Measurements from ENCODE around the gene CACNG4. TPM values are rescaled to one million over a fixed set of nuclear protein-coding genes. Genes with fewer than 3 reads are reported as not detected.
A peak's percentile ranks its signal among the peaks of the same experiment; 100 is the strongest.

Gene CACNG4
- total RNA-seq, 1 donor from 2014 or later = not detected

GRCh38 chr17:67055811-67056745 is 91.6 kb downstream of the CACNG4 start:
- DNase-seq (ENCODE audit: low spot score) = peak; percentile 62

DNA sequence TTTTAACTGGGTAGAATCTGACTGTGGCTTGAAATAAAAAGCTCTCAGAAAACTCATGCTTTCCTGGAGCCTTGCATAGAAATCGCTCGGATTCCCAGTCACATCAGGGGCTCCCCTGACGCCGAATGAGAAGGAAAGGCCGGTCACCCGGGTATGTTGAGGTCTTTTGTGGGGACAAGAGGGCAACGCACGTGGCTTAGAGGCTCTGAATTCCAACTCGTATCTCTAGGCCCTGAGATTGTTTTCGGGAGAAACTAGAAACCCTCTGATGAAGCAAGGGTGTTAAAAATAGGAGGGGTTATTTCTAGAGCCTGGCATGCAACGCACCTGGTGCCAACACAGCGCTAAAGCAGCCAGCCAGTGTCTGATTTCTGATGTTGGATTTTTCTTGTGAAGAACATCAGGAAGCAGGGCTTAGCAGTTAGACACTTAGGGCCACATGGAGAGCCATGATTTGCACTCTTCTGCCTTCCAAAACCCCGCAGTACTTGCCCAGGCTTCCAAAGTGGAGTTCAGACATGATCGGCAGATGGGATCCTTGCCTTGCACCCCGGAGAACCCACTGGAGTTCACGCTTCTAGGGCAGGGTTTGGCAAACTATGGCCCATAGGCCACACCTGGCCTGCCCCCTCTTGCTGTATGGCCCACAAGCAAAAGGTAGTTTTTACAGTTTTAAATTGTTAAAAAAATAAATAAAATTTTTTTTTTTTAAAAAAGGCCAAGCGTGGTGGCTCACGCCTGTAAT is 92.4 kb downstream of the CACNG4 start:
- peak; percentile 35 for DNase-seq (ENCODE audit: low spot score)

DNA sequence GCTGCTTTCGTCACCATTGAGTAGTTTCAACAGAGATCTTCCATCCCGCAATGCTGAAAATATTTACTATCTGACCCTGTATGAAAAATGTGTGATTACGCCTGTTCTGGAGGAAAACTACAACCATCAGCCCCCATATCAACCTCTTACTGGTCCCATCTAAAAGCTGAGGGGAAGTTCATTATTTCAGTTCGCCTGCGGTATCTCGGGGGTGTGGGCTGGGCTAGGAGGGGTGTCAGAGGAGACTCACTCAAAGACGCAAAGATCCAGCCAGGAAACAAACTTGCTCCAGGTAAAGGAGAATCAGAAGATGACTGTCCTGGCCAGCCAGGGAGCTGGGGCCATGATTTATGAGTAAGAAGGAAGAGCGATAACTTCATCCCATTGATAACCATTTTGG is 93.5 kb downstream of the CACNG4 start:
- peak; percentile 16 for DNase-seq (ENCODE audit: low spot score)

DNA sequence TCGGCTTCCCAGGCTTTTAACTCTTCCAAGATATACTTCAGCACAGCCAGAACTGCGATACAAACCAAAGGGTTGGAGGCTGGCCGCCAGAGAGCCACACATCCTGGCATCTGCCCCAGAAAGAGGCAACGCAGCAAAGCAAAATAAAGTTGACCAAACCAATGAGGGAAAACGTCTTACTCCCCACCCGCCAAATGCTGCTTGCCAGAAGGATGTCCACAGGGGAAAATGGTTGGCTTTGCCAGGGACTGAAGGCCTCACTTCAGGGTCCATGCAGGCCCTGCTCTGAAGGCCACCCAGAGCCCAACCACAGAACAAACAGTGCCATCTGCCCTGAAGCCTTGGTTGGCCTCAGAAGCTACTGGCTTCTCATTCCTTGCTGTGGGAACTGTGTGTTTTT is 94.9 kb downstream of the CACNG4 start:
- DNase-seq (ENCODE audit: low spot score) = peak; percentile 57

DNA sequence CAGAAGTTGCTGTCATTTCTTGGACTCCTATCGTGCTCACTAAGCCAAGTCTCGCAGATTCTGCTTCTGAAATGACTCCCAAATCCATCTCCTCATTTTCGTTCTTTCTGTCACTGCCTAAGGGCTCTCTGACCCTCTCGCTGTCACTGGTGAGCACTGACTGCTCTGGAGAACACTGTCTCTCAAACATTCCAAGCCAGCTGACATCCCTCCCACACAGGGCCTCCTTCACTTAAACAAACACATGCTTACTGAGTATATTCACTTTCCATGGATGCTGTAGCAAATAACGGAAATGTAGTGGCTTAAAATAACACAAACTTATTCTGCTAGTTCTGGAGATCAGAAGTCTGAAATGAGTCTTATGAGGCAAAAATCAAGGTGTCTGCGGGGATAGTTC is 98.6 kb downstream of the CACNG4 start:
- no peak for DNase-seq (ENCODE audit: low spot score)

- no peak for DNase-seq (ENCODE audit: low spot score)
These were observed 102.2 kb downstream of the CACNG4 start for GRCh38 chr17:67066717-67067116.

DNA sequence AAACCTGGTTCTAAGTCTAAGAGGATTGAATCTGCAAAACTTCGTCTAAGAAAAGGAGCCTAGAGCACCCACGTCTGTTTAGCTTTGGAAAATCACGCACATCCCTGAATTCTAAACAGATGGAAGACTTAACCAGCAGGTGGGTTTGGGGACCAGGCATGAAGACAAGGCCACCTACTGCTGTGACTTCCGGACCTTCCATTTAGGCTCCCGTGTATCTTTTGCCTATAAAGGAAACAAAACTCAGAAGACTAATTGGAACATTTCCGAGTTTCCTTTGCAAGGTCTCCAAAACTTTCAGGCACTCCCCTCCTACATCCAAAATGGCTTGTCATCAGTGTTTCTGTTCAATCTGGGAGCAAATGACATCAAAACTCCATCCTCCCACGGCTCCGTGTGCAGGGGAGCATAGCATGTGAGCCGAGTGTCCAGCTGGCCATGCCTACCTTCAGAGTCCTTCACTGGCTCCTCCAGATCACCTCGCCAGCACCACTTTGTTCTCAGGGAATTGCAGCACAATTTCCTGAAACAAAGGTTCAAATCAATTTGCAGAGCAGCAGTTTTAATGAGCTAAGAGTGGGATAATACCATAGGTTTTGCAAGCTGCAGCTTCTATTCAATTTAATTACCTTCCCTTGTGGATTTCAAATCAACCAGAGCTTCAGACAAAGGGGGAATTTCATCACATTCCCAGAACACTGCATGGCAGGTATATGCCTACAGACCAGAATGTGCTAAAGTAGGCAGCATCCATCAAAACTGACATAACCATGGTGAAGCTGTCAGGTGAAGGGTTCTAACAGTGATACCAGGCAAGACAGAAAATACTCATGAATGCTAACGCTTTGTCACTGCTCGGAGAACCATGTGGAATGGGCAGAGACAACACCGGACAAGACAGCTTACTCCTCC is 103.3 kb downstream of the CACNG4 start:
- no peak for DNase-seq (ENCODE audit: low spot score)

DNA sequence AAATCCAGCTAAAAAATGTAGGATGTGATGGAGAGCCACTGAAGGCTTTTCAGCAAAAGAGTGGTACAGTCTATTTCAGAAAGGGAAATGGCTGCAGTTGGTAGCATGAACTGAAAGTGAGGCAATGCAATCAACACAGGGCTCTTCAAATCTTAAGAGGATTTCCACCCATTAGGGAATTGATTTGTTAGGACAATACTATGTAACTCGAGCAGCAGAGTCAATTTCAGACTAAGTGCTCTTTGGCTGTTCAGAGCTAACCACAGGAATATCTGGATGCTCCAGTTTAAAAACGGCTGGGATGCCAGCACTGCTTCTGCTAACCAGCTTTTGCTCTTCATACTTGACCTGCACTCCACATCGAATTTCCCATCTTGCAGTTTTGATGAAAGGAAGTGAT is 104.5 kb downstream of the CACNG4 start:
- no peak for DNase-seq (ENCODE audit: low spot score)

DNA sequence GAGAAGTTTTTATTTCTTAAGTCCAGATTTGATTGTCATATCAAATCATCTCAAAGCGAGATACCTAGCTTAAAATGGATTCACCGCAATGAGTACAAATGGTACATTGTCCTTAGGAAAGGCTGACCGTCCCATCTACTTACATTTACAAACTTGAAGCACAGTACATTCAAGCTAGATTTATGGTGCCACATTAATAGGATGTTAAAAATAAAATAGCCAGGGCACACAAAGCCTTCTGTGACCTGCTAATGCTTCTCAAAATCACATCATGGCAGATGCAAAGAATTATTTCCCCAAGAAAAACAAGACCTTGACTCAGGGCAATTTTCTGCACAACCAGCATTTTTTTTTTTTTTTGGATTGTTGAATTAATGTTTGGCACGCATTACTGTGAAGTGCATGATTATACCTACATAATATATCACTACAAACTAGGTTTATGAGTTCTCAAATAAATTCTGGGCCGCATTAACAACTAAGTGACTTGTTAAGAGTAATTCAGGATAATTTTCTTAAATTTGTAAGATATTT is 105.2 kb downstream of the CACNG4 start:
- DNase-seq (ENCODE audit: low spot score) = no peak

GRCh38 chr17:67071595-67071994 is 107.1 kb downstream of the CACNG4 start:
- no peak for DNase-seq (ENCODE audit: low spot score)

DNA sequence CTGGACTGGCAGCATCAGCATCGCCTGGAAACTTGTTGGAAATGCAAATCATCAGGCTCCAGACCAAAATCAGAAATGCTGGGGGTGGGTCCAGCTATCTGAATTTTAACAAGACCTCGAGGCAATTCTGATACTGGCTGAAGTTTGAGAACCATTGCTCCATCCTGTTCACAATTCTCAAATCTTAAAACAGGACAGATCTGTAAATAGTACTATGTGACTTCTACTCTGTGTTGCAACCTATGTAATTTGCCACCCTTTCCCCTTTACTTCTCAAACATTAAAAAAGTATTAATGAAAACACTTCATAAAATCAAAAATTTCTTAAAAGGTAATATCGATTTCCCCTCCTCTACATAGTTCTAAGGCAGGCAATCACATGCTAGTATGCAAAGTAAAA is 108.4 kb downstream of the CACNG4 start:
- DNase-seq (ENCODE audit: low spot score) = no peak

GRCh38 chr17:67074781-67075180 is 110.3 kb downstream of the CACNG4 start:
- no peak for DNase-seq (ENCODE audit: low spot score)

DNA sequence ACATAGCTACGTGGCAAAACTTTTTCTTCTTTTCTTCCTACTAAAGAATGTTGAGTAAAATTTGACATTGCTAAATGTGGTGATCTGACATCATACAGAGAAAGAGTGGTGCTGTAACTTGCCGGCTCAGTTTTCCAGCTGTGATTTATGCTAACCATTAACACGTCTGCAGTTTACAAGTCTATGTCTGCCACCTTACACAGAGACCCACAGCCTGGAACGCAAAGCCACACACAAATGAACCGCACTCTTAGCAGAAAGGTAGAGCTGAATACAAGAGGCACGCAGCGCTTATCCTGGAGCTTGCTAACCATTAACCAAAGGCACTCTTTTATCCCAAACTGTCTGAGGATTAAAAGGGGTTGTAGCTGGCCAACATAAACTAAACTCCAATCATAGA is 111.8 kb downstream of the CACNG4 start:
- no peak for DNase-seq (ENCODE audit: low spot score)

GRCh38 chr17:67078292-67078691 is 113.8 kb downstream of the CACNG4 start:
- DNase-seq (ENCODE audit: low spot score) = no peak

DNA sequence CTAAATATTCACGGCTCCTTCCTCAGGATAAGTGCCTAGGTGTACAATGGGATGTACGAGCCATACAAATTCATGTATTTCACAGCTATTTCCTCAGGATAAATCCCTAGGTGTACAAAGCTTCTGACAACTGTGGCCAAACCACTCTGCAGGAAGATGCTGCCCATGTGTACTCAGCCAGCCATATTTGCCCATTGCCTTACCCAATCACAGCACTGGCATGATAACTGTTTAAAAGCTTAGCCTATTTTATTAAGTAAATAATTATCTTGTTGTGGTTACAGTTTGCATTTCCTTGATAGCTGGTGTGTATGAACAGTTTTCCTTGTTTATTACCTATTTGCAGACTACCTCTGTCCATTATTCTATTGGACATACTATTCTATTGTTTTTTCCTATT is 115.0 kb downstream of the CACNG4 start:
- no peak for DNase-seq (ENCODE audit: low spot score)

GRCh38 chr17:67080804-67081203 is 116.3 kb downstream of the CACNG4 start:
- no peak for DNase-seq (ENCODE audit: low spot score)

DNA sequence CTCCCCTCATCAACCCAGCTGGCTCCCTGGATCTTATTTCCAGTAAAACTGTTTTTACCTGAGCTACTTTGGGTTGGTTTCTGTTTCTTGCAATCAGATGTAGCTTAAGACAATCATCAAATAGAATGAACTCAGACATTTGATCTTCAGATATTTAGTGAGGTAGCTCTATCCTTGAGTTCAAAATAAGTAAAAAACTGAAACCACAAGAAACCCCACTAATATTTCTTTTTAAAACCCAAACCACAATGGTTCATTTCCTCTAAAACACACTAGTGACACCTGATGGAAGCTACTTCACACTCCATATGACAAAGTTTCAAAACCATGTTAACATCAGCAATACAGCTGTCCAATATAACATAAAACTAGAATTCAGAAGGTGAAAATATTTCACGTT is 117.6 kb downstream of the CACNG4 start:
- no peak for DNase-seq (ENCODE audit: low spot score)
